LHCN-M2 (cell line): ENCODE measurements around the gene KIF7. TPM values are rescaled to one million over a fixed set of nuclear protein-coding genes. Genes with fewer than 3 reads are reported as not detected.
"Not testable (repeated sequence)": the region's sequence is repeated elsewhere in the genome, so short reads cannot be mapped to it uniquely, and the experiment has no call there.

Source experiments
- DNase-seq: peaks from one replicate; pipeline ENCODE4 v3.0.0-alpha.2; 2012; ENCODE audit warnings: low read depth
- total RNA-seq: library from RNA; depleted of rRNA; stranded (reverse); fragments of >200 nt; gene quantifications from 2 replicates; pipeline ENCODE4 v1.2.3, GENCODE V29; 2014; rRNA removed

KIF7 gene
- total RNA-seq, 1 experiment from 2014 or later, result 11.1 TPM

- no peak for DNase-seq
Measured at GRCh38 chr15:89616228-89616627, 39.0 kb downstream of the KIF7 start.

- DNase-seq, result no peak
Measured at GRCh38 chr15:89615135-89615534, 40.1 kb downstream of the KIF7 start.

- DNase-seq, result peak; percentile 21
Measured at GRCh38 chr15:89614164-89614563, 41.1 kb downstream of the KIF7 start.

- no peak for DNase-seq
Measured at GRCh38 chr15:89613031-89613430, 42.2 kb downstream of the KIF7 start.

- no peak for DNase-seq
Measured at GRCh38 chr15:89611317-89611716, 44.0 kb downstream of the KIF7 start.

GRCh38 chr15:89599021-89599420, 56.2 kb downstream of the KIF7 start:
- no peak for DNase-seq

- DNase-seq, result no peak
Measured at GRCh38 chr15:89593018-89593417, 62.2 kb downstream of the KIF7 start.

GRCh38 chr15:89591834-89592233, 63.4 kb downstream of the KIF7 start:
- DNase-seq, result peak; percentile 55

- DNase-seq, result no peak
Measured at GRCh38 chr15:89587955-89588354, 67.3 kb downstream of the KIF7 start.

- DNase-seq, result no peak
Measured at GRCh38 chr15:89586651-89587050, 68.6 kb downstream of the KIF7 start.

GRCh38 chr15:89580747-89581146, 74.5 kb downstream of the KIF7 start:
- DNase-seq, result not testable (repeated sequence)

- no peak for DNase-seq
Measured at GRCh38 chr15:89578146-89578545, 77.1 kb downstream of the KIF7 start.

Other genes starting within 250 kb of the KIF7 start
- not detected in 2 replicates for gene RHCG, start 158.9 kb downstream of the KIF7 start, total RNA-seq
- 8.0 and 9.9 TPM in 2 replicates for gene TICRR, start 80.0 kb downstream of the KIF7 start, total RNA-seq
- gene PLIN1, start 23.9 kb upstream of the KIF7 start, total RNA-seq, result 0.06 TPM in 1 of 2 replicates, not detected in the other
- 3.5 and 6.0 TPM in 2 replicates for gene PEX11A, start 35.3 kb upstream of the KIF7 start, total RNA-seq
- gene WDR93, start 35.3 kb upstream of the KIF7 start, total RNA-seq, result not detected in 2 replicates
- gene MESP1, start 95.8 kb upstream of the KIF7 start, total RNA-seq, result 0.17 TPM in 1 of 2 replicates, not detected in the other
- gene MESP2, start 120.9 kb upstream of the KIF7 start, total RNA-seq, result 0.06 and 0.45 TPM in 2 replicates
- 61.8 and 73.4 TPM in 2 replicates for gene ANPEP, start 159.4 kb upstream of the KIF7 start, total RNA-seq
- 56.6 and 65.7 TPM in 2 replicates for gene AP3S2, start 238.5 kb upstream of the KIF7 start, total RNA-seq